Thymus (tissue), 11 donors: ENCODE results near the gene PLXNA4. TPM values are rescaled to one million over a fixed set of nuclear protein-coding genes. Genes with fewer than 3 reads are reported as not detected.

Experiments
- DNase-seq, 9 donors: peaks; one replicate each; pipeline ENCODE4 v3.0.0-alpha.2; 2013; ENCODE audit warnings: low spot score in 9 of 9, low read depth in 6 of 9, missing footprints in 1 of 9
- H3K27ac ChIP-seq, 2 donors: one replicate each; pipeline ENCODE4 v1.5.1; 2013; ENCODE audit warnings: control low read depth in 1 of 2, low read depth in 1 of 2, low read length in 1 of 2, mild to moderate bottlenecking in 1 of 2, moderate library complexity in 1 of 2
- H3K27me3 ChIP-seq, 2 donors: one replicate each; pipeline ENCODE4 v1.5.1; 2013; ENCODE audit warnings: low read length in 1 of 2; ENCODE audit not compliant: control insufficient read depth in 2 of 2, insufficient read depth in 1 of 2
- H3K36me3 ChIP-seq, 2 donors: one replicate each; pipeline ENCODE4 v1.5.1; 2013; ENCODE audit warnings: low read length in 1 of 2, mild to moderate bottlenecking in 1 of 2, moderate library complexity in 1 of 2; ENCODE audit not compliant: control insufficient read depth in 2 of 2, insufficient read depth in 2 of 2
- H3K4me1 ChIP-seq, 2 donors: one replicate each; pipeline ENCODE4 v1.5.1; 2013; ENCODE audit warnings: low read length in 2 of 2; ENCODE audit not compliant: control insufficient read depth in 2 of 2, insufficient read depth in 2 of 2
- H3K4me3 ChIP-seq, 2 donors: one replicate each; pipeline ENCODE4 v1.5.1; 2013; ENCODE audit warnings: low read length in 2 of 2, control low read depth in 1 of 2, mild to moderate bottlenecking in 1 of 2
- H3K9me3 ChIP-seq, 2 donors: one replicate each; pipeline ENCODE4 v1.5.1; 2013; ENCODE audit warnings: low read length in 1 of 2, mild to moderate bottlenecking in 1 of 2; ENCODE audit not compliant: control insufficient read depth in 2 of 2, insufficient read depth in 1 of 2
- WGBS: extraction: QIAGEN DNeasy Blood & Tissue Kit; methylation state at CpG from one replicate; pipeline ENCODE4 v1.1.7; 2013; 5-methylcytosine and 5-hydroxymethylcytosine counted together
- polyA plus RNA-seq: library from polyadenylated mRNA; stranded (reverse); fragments of 200-250 nt; gene quantifications from one replicate; pipeline ENCODE4 v1.2.3, GENCODE V29; 2013
- total RNA-seq: library from RNA; stranded (reverse); fragments of 120-200 nt; gene quantifications from one replicate; pipeline ENCODE4 v1.2.4, GENCODE V29; 2013
- donor health status: healthy.

PLXNA4 gene
- total and polyA plus RNA-seq, 2 donors = 0.21 to 0.66 TPM

- Histone ChIP-seq H3K4me3 (no peak overlapping the region), H3K9me3 (no peaks in the 10 kb centered on the region), H3K36me3 (no peaks in the 10 kb centered on the region), H3K4me1 (no peaks in the 10 kb centered on the region), H3K27ac (no peak overlapping the region), H3K27me3 (peaks cover 0 to 4% of the 10 kb centered on the region in 2 donors)
- no peak for DNase-seq
- 91% methylated on average over 3 of the region's 3 CpGs for WGBS
These were observed 64.9 kb downstream of the PLXNA4 start for GRCh38 chr7:132511387-132511786.

- Histone ChIP-seq H3K4me1 (no peaks in the 10 kb centered on the region), H3K27me3 (peaks cover 0 to 4% of the 10 kb centered on the region in 2 donors), H3K4me3 (no peak overlapping the region), H3K36me3 (no peaks in the 10 kb centered on the region), H3K27ac (no peak overlapping the region), H3K9me3 (no peaks in the 10 kb centered on the region)
- 61% methylated on average over 4 of the region's 4 CpGs for WGBS
- peak in 1 of 9 donors; percentile 20 for DNase-seq
These were observed 66.6 kb downstream of the PLXNA4 start for GRCh38 chr7:132509643-132510042.

GRCh38 chr7:132508724-132509353 is 67.4 kb downstream of the PLXNA4 start:
- H3K4me1 ChIP-seq = no peaks in the 10 kb centered on the region
- WGBS = 61% methylated on average over 10 of the region's 10 CpGs

GRCh38 chr7:132504852-132505251 is 71.4 kb downstream of the PLXNA4 start:
- Histone ChIP-seq H3K27ac (no peak overlapping the region), H3K4me3 (no peak overlapping the region), H3K4me1 (no peaks in the 10 kb centered on the region), H3K36me3 (no peaks in the 10 kb centered on the region), H3K27me3 (peaks cover 0 to 4% of the 10 kb centered on the region in 2 donors), H3K9me3 (no peaks in the 10 kb centered on the region)
- no peak for DNase-seq
- 93% methylated on average over 11 of the region's 11 CpGs for WGBS

More at GRCh38 chr7:132508724-132509353, 67.4 kb downstream of the PLXNA4 start:
- Histone ChIP-seq H3K36me3 (no peaks in the 10 kb centered on the region), H3K9me3 (no peaks in the 10 kb centered on the region), H3K27ac (no peak overlapping the region), H3K4me3 (no peak overlapping the region), H3K27me3 (peaks cover 0 to 4% of the 10 kb centered on the region in 2 donors)
- DNase-seq = no peak

GRCh38 chr7:132504071-132504470 is 72.2 kb downstream of the PLXNA4 start:
- no peak for DNase-seq
- Histone ChIP-seq H3K36me3 (no peaks in the 10 kb centered on the region), H3K27me3 (peaks cover 0 to 4% of the 10 kb centered on the region in 2 donors), H3K4me1 (no peaks in the 10 kb centered on the region), H3K27ac (no peak overlapping the region), H3K9me3 (no peaks in the 10 kb centered on the region), H3K4me3 (no peak overlapping the region)
- WGBS = 83% methylated on average over 5 of the region's 5 CpGs

GRCh38 chr7:132503415-132503814 is 72.9 kb downstream of the PLXNA4 start:
- Histone ChIP-seq H3K36me3 (no peaks in the 10 kb centered on the region), H3K9me3 (no peaks in the 10 kb centered on the region), H3K27me3 (peaks cover 0 to 4% of the 10 kb centered on the region in 2 donors), H3K4me3 (no peak overlapping the region), H3K27ac (no peak overlapping the region), H3K4me1 (no peaks in the 10 kb centered on the region)
- DNase-seq = no peak

DNA sequence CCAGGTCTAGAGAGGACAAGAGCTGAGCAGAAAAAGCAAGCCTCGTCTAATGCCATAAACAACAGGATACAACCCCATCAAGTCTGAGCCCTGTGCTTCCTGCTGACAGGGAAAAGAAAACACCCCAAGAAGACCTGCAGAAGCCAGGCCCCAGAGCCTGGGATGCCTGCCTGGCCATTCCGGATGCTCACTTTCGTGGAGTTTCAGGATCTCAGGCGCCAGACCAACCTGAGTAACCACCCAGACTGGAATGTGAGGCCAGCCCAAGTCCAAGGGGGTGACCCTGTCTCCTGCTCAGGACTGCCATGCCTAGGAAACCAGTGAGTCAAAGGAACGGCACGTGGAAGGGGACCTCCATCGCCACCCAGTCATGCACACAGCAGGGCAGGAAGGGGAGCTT is 74.3 kb downstream of the PLXNA4 start:
- H3K4me3 ChIP-seq = no peak overlapping the region
- 82% methylated on average over 7 of the region's 7 CpGs for WGBS
- no peaks in the 10 kb centered on the region for H3K4me1 ChIP-seq
- no peak for DNase-seq
- no peaks in the 10 kb centered on the region for H3K27me3 ChIP-seq
- no peaks in the 10 kb centered on the region for H3K9me3 ChIP-seq
- no peak overlapping the region for H3K27ac ChIP-seq
- H3K36me3 ChIP-seq = no peaks in the 10 kb centered on the region

- no peak for DNase-seq
- no peaks in the 10 kb centered on the region for H3K4me1 ChIP-seq
- H3K27me3 ChIP-seq = no peaks in the 10 kb centered on the region
- H3K27ac ChIP-seq = no peak overlapping the region
- 86% methylated on average over 10 of the region's 10 CpGs for WGBS
- no peaks in the 10 kb centered on the region for H3K36me3 ChIP-seq
- H3K9me3 ChIP-seq = no peaks in the 10 kb centered on the region
- H3K4me3 ChIP-seq = no peak overlapping the region
These were observed 75.4 kb downstream of the PLXNA4 start for GRCh38 chr7:132500727-132501440.

DNA sequence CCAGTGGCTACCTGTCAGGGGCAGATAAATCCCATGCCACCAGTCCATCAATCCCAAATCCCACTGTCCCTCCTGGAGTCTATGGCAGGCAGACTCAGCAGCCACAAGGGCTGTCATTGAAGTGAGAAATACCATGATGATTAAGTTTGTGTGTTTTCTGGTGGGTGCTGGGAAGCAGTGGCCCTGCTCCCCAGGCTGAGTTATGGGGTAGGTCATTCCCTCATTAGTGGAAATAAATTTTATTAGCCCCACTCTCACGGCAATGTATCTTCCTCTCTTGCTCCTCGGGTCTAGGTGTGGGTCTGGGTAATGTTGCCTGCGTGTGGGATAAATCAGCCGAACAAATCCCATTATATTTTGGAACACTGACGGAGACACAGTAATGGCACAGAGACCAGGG is 76.8 kb downstream of the PLXNA4 start:
- Histone ChIP-seq H3K36me3 (no peaks in the 10 kb centered on the region), H3K27me3 (no peaks in the 10 kb centered on the region), H3K9me3 (no peaks in the 10 kb centered on the region), H3K4me1 (no peaks in the 10 kb centered on the region), H3K4me3 (no peak overlapping the region), H3K27ac (no peak overlapping the region)
- 97% methylated on average over 5 of the region's 5 CpGs for WGBS
- DNase-seq = no peak
